Endothelial cell of umbilical vein (primary cell): Measurements from ENCODE around the gene MAT2A. TPM values are rescaled to one million over a fixed set of nuclear protein-coding genes. Genes with fewer than 3 reads are reported as not detected.

Experiments
- BruUV-seq: library from RNA; stranded (reverse); fragments of 400-500 nt; replicated peaks from 2 replicates; lab custom pipeline; 2021; lab: Mats Ljungman, UMichigan
- CTCF ChIA-PET: fragments of 300-600, 350-600 bp; sonication (Branson Sonifier 250); formaldehyde crosslinking; loops from one replicate; lab custom pipeline; 2021; ENCODE audit warnings: antibody characterized with exemption, inconsistent platforms; lab: Charles Lee
- POLR2A ChIA-PET: fragments of 300-600, 350-600 bp; sonication (Branson Sonifier 250); formaldehyde crosslinking; loops from one replicate; lab custom pipeline; 2021; ENCODE audit warnings: antibody characterized with exemption, inconsistent platforms; lab: Charles Lee
- DNase-seq: peaks from one replicate; pipeline ENCODE4 v3.0.0-alpha.2; 2011; ENCODE audit warnings: low read depth, low spot score
- FAIRE-seq: peaks from 2 replicates; lab custom pipeline; 2011; peaks lifted over from hg19 to GRCh38; lab: Jason Lieb, UNC
- H2AFZ ChIP-seq: 2 replicates; pipeline ENCODE4 v1.6.0; 2012; ENCODE audit warnings: low read depth, low read length, control low read depth, inconsistent platforms
- H3K27ac ChIP-seq: 2 replicates; pipeline ENCODE4 v1.5.1; 2011; ENCODE audit warnings: low read depth, mild to moderate bottlenecking, control low read depth, low read length, moderate library complexity; ENCODE audit not compliant: insufficient read depth
- H3K27me3 ChIP-seq, 2 experiments: 2 replicates each; pipeline versions ENCODE4 v1.6.0 to v1.6.1; 2011; ENCODE audit warnings: low read length in 2 of 2, mixed read lengths in 1 of 2; ENCODE audit not compliant: control insufficient read depth in 2 of 2, insufficient read depth in 2 of 2
- H3K36me3 ChIP-seq, 2 experiments: 2 replicates in 1 of 2; 3 replicates in 1 of 2; pipeline ENCODE4 v1.5.1; 2011; ENCODE audit warnings: low read length in 2 of 2, mild to moderate bottlenecking in 1 of 2, moderate library complexity in 1 of 2; ENCODE audit not compliant: control insufficient read depth in 2 of 2, insufficient read depth in 2 of 2; ENCODE audit errors: extremely low read depth in 1 of 2
- H3K4me1 ChIP-seq: 3 replicates; pipeline ENCODE4 v1.5.1; 2011; ENCODE audit warnings: mild to moderate bottlenecking, low read length; ENCODE audit not compliant: control insufficient read depth, insufficient read depth; ENCODE audit errors: extremely low read depth
- H3K4me2 ChIP-seq: 2 replicates; pipeline ENCODE4 v1.6.1; 2011; ENCODE audit warnings: low read length, control low read depth, mixed read lengths; ENCODE audit not compliant: insufficient read depth
- H3K4me3 ChIP-seq, 3 experiments: fragments of 200-600 bp in 1 of 3; sonication (generic), shearing (Covaris generic) in 1 of 3; replicated peaks in 1 of 3; 2 replicates each; pipeline ENCODE4 v1.5.1; 2011 to 2016; ENCODE audit warnings: control low read depth in 3 of 3, low read length in 3 of 3, mild to moderate bottlenecking in 2 of 3, inconsistent platforms in 1 of 3, low read depth in 1 of 3, moderate library complexity in 1 of 3; ENCODE audit not compliant: insufficient read depth in 1 of 3
- H3K79me2 ChIP-seq: 2 replicates; pipeline ENCODE4 v1.6.0; 2012; ENCODE audit warnings: low read length, inconsistent platforms; ENCODE audit not compliant: control insufficient read depth, insufficient read depth
- H3K9ac ChIP-seq: replicated peaks from 2 replicates; pipeline ENCODE3; 2011; ENCODE audit warnings: low read length, control low read depth; ENCODE audit not compliant: insufficient read depth; ENCODE audit errors: extremely low read depth
- H3K9me1 ChIP-seq: replicated peaks from 3 replicates; pipeline ENCODE4 v1.6.0; 2011; ENCODE audit warnings: mild to moderate bottlenecking, low read length; ENCODE audit not compliant: control insufficient read depth, insufficient read depth; ENCODE audit errors: extremely low read depth
- H3K9me3 ChIP-seq: replicated peaks from 2 replicates; pipeline ENCODE4 v1.5.1; 2012; ENCODE audit warnings: low read length, inconsistent platforms; ENCODE audit not compliant: control insufficient read depth, insufficient read depth
- H4K20me1 ChIP-seq: replicated peaks from 2 replicates; pipeline ENCODE3; 2011; ENCODE audit warnings: mild to moderate bottlenecking, low read length; ENCODE audit not compliant: control insufficient read depth, insufficient read depth; ENCODE audit errors: extremely low read depth
- CTCF ChIP-seq, 2 donors: IDR thresholded peaks; 1 replicate in 1 of 2; 2 replicates in 1 of 2; pipeline ENCODE4 v1.5.1; 2011; ENCODE audit warnings: low read length in 2 of 2, mild to moderate bottlenecking in 2 of 2, moderate library complexity in 2 of 2, control low read depth in 1 of 2, inconsistent platforms in 1 of 2, low read depth in 1 of 2; ENCODE audit not compliant: insufficient read depth in 1 of 2; ENCODE audit errors: extremely low read depth in 1 of 2
- EZH2 ChIP-seq: IDR thresholded peaks from 2 replicates; pipeline ENCODE4 v1.6.1; 2012; ENCODE audit warnings: borderline replicate concordance, low read depth, mild to moderate bottlenecking, moderate library complexity, low read length, inconsistent platforms; ENCODE audit not compliant: severe bottlenecking
- FOS ChIP-seq: IDR thresholded peaks from 2 replicates; pipeline ENCODE4 v1.6.1; 2011; ENCODE audit warnings: mild to moderate bottlenecking, low read length, moderate library complexity, borderline replicate concordance; ENCODE audit not compliant: insufficient read depth
- GATA2 ChIP-seq: IDR thresholded peaks from 2 replicates; pipeline ENCODE4 v1.7.0; 2011; ENCODE audit warnings: low read depth, mild to moderate bottlenecking, moderate library complexity, mixed read lengths, low read length; ENCODE audit not compliant: insufficient read length, insufficient read depth
- JUN ChIP-seq: IDR thresholded peaks from 2 replicates; pipeline ENCODE4 v1.6.1; 2011; ENCODE audit warnings: borderline replicate concordance, low read depth; ENCODE audit not compliant: insufficient read length, insufficient read depth
- MAX ChIP-seq: IDR thresholded peaks from 2 replicates; pipeline ENCODE4 v1.6.1; 2011; ENCODE audit not compliant: insufficient read depth, insufficient read length
- MYC ChIP-seq: IDR thresholded peaks from one replicate; pipeline ENCODE4 v1.6.1; 2011; ENCODE audit warnings: mild to moderate bottlenecking, low read depth, low read length
- POLR2A ChIP-seq: IDR thresholded peaks from 2 replicates; pipeline ENCODE4 v1.6.1; 2012; ENCODE audit warnings: low read depth, mild to moderate bottlenecking, control low read depth, low read length
- POLR2AphosphoS5 ChIP-seq: IDR thresholded peaks from 2 replicates; pipeline ENCODE4 v1.6.1; 2012; ENCODE audit warnings: low read depth, mild to moderate bottlenecking, control low read depth, low read length, moderate library complexity; ENCODE audit not compliant: insufficient read depth
- dilution Hi-C: fragments of 300-500 bp; cut with MboI; formaldehyde crosslinking; loops from one replicate; pipeline ENCODE4 v1.15.0; 2019; ENCODE audit warnings: low sequenced_read_pairs; ENCODE audit not compliant: extremely low pct_ligation_motif_present
- intact Hi-C: fragments of 100-400 bp; cut with micrococcal nuclease; formaldehyde crosslinking; loops from one replicate; pipeline ENCODE4 v1.10.0; 2022
- polyA plus RNA-seq, 4 experiments: library from polyadenylated mRNA; depleted of rRNA in 3 of 4; stranded (reverse) in 3 of 4; unstranded in 1 of 4; fragments of >200 nt; gene quantifications; 2 replicates each; pipeline versions ENCODE4 v1.2.1 to v1.2.3, GENCODE V29; 2011 to 2012; ENCODE audit warnings: missing spikeins in 1 of 4
- total RNA-seq: library from RNA; stranded (reverse); gene quantifications from 2 replicates; pipeline ENCODE4 v1.2.3, GENCODE V29; 2021

The MAT2A gene
- total and polyA plus RNA-seq, 2 donors (not counting 3 experiments of a cell fraction or from before 2014, with no cell fraction given) = 172 to 257 TPM

- no peak for TF ChIP-seq POLR2A
- no peak for TF ChIP-seq MAX
- TF ChIP-seq FOS = no peak
- no peak for TF ChIP-seq POLR2AphosphoS5
- no peak for TF ChIP-seq GATA2
- no peak for TF ChIP-seq JUN
- no peak for TF ChIP-seq MYC
- no peak for TF ChIP-seq CTCF (IDR thresholded peaks at IDR 0.05; ENCODE audit: extremely low read depth in 1 of 2, insufficient read depth in 1 of 2, low read depth in 1 of 2, low read length in 2 of 2)
- no peak for TF ChIP-seq EZH2
- Histone ChIP-seq H3K79me2 (no peaks in the 10 kb centered on the region), H3K9me3 (no peaks in the 10 kb centered on the region), H3K4me1 (no peaks in the 10 kb centered on the region), H3K4me3 (no peak overlapping the region), H2AFZ (no peak overlapping the region), H4K20me1 (no peaks in the 10 kb centered on the region), H3K27me3 (peaks cover 4 to 7% of the 10 kb centered on the region in 2 experiments), H3K4me2 (no peak overlapping the region), H3K36me3 (no peaks in the 10 kb centered on the region), H3K9me1 (no peaks in the 10 kb centered on the region), H3K9ac (no peak overlapping the region), H3K27ac (no peak overlapping the region)
- DNase-seq (no peak), FAIRE-seq (no peak)
- ChIA-PET POLR2A (interaction anchor here (0.7 kb wide), 1 partner anchor 15 kb away, joined by 4 read pairs; the partner anchor contains the start of gene MAT2A), CTCF (interaction anchor here (1.2 to 1.9 kb wide), 2 partner anchors 10 to 15 kb away, joined by 3 to 5 read pairs; partner anchors contain the start of gene MAT2A)
- BruUV-seq = no TSS peak
- dilution Hi-C loops (no loop called here), intact Hi-C loops (no loop called here)
These were observed 15.0 kb upstream of the MAT2A start for GRCh38 chr2:85523903-85524335.
